SK-N-MC (cell line): ENCODE measurements around the gene PYURF.

Experiments used
- FOXP2 ChIP-seq: optimal IDR thresholded peaks from 2 replicates; pipeline ENCODE3; 2011; ENCODE audit warnings: mild to moderate bottlenecking, moderate library complexity; ENCODE audit not compliant: insufficient read depth; ENCODE audit errors: extremely low read length, control extremely low read depth
- POLR2AphosphoS5 ChIP-seq: IDR thresholded peaks from 2 replicates; pipeline ENCODE4 v1.6.1; 2012; ENCODE audit warnings: mild to moderate bottlenecking, low read depth, low read length, borderline replicate concordance

DNA sequence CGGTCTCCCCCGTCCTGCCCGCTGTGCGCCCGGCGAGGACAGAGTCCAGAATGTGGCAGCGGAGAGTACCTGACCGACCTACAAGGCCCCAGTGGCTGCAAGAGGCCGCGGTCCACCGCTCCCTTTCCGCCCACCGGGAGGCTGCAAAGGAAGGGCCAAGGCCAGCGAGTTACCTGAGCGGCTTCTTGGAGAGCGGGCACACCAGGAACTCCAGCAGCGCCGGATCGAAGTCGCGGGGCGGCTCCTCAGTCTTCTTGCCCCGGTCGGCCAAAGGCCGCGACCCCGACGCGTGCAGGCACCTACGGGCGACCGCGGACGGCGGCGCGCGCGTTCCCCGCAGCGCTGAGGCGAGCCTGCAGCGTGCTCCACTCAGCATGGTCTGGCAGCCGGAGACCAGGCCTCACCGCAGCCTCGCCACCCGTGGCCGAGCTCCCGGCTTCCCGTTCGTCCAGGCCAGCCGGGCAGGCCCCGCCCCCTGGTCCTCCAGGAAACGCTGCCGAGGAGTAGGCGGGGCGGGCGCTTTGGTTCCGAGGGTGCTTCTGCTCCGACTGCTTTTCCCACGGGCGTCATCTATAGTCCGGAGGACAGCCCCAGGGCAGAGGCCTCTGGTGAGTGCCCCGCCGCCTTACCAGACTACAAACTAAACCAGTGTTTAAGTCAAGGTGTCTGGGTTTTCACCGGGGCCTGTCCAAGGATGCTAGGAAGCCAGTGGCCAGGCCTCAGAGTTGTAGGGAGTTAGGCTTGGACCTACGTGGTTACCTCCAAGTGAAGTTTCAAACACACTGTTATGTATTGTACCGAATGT is at the start of gene PYURF:
- TF ChIP-seq POLR2AphosphoS5 (peak; percentile 95), FOXP2 (no peak)
